NCI-H1694 (cell line): ENCODE measurements around the gene C2orf72.
"Not testable (repeated sequence)": the region's sequence is repeated elsewhere in the genome, so short reads cannot be mapped to it uniquely, and the experiment has no call there.

ENCODE experiments used
- DNase-seq: peaks from one replicate; lab custom pipeline; 2025; lab: John Stamatoyannopoulos, UW

Gene C2orf72

DNA sequence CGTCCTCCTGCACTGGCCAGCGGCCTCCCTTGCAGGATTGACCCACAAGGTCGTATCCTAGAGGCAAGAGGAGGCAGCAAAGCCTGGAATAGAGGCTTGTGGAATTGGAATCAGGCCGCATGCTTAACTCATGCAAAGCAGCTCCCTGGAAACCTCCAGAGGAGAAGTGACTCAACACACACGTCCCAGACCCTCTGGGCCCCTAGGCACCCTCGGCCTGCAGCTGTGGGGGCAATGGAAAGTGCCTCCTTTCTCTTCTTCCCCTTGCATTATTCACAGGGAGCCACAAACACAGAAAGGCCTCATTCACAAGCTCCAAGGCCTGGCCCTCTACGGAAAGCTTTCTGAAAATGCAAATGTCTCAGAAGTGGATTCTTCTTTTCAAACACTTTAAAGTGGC lies 21.8 kb upstream of the C2orf72 start:
- DNase-seq = no peak

- DNase-seq = no peak
These were observed 21.4 kb upstream of the C2orf72 start for GRCh38 chr2:231015926-231016325.

- DNase-seq = no peak
These were observed 20.6 kb upstream of the C2orf72 start for GRCh38 chr2:231016566-231017230.

DNA sequence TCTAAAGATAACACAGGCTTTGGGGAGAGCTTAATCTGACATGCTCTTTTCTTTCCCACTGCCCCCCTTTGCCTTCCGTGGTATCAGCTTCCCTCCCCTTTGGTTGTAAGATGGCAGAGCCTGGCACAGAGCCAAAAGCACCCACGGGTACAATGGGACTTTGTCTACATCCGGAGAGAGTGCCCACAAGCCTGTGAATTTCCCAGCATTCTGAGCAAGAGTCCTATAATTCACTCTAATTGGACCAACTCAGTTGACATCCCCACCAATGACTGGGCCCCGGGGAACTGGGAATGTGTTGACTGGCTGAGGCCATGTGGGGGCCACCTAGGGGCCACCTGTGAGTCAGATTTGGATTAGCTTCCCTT lies 20.1 kb upstream of the C2orf72 start:
- no peak for DNase-seq

DNA sequence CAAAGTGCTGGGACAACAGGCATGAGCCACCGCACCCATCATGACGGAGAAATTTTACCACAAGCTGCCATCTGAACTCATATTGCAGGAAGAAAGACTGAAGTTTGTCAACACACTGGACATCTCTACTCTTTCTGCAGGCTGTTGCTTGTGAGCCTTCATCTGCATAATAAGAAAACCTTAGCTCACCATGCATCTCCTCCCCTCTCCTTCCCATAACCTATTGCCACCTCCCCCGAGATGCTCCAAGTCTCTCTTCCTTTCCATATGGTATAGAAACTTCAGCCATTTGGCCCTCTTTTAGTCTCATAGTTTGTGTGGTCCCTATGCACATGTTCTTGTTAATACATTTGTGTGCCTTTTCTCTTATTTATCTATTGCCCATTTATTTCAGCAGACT lies 19.1 kb upstream of the C2orf72 start:
- DNase-seq = no peak

- DNase-seq = not testable (repeated sequence)
These were observed 12.3 kb upstream of the C2orf72 start for GRCh38 chr2:231025059-231025458.

- no peak for DNase-seq
These were observed 8.4 kb upstream of the C2orf72 start for GRCh38 chr2:231028889-231029288.

DNA sequence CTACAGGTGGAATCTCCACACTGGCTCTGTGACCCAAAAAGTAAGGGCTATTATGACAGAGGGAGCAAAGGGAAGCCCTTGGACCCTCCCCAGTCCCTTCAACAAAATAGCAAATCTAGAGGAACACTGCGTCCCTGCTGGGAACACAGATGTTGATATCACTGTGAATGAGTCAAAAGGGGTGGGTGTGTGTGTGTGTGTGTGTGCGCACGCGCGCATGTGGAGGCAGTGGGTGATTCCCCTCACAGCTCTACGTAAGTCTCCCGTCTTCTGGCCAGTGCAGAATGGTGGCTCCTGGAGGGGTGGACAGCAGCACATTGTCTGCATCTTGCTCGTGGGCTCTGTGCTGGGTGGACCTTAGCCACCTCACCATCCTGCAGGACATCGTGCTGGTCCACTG lies 7.8 kb upstream of the C2orf72 start:
- no peak for DNase-seq

DNA sequence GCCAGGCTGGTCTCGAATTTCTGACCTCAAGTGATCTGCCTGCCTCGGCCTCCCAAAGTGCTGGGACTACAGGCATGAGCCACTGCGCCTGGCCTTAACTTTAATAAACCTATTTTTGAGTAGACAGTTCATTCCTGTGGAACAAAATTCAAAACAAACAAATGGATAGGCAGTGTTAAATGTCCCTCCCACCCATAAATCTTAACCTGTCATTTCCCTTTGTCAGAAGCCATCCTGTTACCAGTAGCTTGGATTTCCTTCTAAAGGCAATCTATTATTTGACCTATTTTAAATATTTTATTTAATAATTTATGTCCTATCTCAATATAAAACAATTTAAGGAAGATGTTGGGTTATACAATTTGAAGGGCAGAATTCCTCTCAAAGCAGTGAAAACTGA lies 6.6 kb upstream of the C2orf72 start:
- no peak for DNase-seq

- DNase-seq = no peak
These were observed 4.7 kb upstream of the C2orf72 start for GRCh38 chr2:231032575-231033140.

DNA sequence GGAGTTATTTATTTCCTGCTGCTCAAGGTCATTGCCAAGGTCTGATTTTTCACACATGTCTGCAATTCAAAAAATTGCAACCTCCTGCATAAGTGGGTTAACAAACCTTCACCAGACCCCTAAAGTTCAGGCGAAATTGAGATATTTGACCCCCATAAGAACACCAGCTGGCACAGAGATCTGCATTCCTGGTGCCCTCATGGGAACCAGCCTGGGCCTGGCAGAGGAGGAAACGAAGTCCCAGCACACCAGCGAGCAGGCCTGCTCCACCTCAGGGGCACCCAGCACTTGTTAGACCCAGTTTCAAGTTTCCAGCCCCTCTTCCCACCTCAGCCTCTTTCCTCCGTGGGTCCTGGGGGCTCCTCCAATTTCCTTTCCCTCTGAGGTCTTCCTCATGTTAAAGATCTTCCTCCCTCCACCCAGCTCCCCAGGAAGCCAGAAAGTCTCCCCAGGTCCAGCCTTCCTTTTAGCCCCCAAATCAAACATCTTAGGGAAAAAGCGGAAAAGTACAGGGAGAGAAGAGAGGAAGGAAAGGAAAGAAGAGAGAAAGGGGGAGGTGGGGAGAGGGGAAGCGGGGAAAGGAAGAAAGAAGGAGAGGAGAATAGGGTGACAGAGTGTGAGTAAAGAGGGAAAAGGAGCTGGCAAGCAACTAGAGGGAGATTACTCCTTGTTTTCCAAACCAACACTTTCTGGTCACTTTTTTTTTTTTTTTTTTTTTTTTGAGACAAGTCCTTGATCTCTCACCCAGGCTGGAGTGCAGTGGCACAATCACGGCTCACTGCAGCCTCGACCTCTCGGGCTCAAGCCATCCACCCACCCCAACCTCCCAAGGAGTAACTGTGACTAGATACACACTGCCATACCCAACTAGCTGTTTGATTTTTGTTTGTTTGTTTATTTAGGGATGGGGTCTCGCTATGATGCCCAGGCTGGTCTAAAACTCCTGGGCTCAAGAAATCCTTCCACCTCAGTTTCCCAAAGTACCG lies 3.9 kb upstream of the C2orf72 start:
- no peak for DNase-seq

DNA sequence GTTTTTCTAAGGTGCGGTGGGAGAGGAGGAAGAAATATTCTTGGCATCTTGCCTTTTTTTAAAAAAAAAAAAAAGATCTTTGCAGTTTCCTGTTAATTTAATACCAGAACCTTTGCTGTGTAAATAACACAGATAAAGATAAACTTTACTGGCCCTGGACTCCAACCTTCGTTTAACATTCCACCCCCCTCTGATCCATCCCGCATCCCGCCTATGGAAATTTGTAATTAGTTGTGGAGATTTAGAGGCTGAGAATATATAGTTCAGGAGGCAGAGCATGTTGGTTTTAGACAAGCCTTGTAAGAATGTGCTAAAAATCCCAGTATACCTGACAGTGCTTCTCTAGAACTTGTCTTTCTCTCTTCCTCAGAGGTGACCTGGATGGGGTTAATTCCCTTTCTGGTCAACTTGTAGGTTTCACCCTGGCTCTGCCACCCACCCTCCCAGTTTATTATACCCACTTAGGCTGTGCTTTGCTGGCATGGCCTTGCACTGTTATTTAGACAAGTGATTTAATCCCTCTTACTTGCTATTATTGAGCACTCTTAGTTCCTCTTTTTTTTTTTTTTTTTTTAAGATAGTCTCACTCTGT lies 2.9 kb upstream of the C2orf72 start:
- DNase-seq = no peak

DNA sequence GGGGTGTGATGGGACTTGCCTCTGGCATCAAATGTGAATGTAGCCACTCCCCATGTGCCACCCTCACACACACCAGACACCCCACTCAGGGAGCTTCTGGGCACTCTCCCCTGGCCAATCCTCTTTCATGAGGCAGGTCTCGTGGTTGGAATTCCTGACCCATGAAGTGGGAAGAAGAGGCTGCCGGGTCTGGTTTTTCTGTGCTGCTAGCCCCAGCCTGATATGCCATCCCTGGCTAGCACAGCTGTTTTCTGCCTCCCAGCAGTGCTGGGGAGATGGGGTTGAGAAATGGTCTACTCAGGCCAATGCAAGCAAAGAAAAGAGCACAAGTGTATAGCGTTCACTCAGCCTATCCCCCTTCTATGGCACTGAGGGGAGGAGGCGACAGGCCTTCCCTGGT lies 1.2 kb upstream of the C2orf72 start:
- DNase-seq = no peak

DNA sequence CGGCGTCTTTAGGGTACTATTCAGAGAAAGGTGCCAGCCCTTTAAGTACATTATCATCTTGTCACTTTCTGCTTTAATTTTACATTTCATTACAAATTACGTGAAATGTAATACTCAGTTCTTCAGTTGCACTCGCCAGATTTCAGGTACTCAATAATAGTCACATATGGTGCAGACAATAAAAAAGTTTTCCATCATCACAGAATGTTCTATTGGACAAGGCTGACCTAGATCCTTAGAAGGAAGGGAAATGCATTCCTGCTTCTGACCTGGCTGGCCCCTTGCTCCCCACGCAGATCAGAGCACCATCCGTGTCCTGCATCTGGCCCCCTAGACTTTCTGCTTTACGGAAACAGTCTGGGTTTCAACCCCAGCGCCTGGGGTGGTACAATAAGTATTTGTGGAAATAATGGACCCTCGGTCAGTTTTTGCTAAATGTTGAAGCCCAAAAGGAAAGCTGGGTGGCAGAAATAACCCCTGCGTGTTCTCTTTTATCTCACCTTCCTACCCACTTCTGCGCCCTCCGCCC lies 681 bp upstream of the C2orf72 start:
- no peak for DNase-seq

GRCh38 chr2:231037731-231038482 lies 584 bp downstream of the C2orf72 start:
- no peak for DNase-seq

GRCh38 chr2:231038483-231039293 lies 1.4 kb downstream of the C2orf72 start:
- no peak for DNase-seq

GRCh38 chr2:231039294-231039664 lies 2.0 kb downstream of the C2orf72 start:
- no peak for DNase-seq

- DNase-seq = no peak
These were observed 2.6 kb downstream of the C2orf72 start for GRCh38 chr2:231039821-231040364.

GRCh38 chr2:231041061-231041689 lies 3.9 kb downstream of the C2orf72 start:
- DNase-seq = no peak

GRCh38 chr2:231043796-231044195 lies 6.5 kb downstream of the C2orf72 start:
- no peak for DNase-seq
